ENCODE measurements around the gene PSG4.
"Not testable (repeated sequence)": the region's sequence is repeated elsewhere in the genome, so short reads cannot be mapped to it uniquely, and the experiment has no call there.

DNA sequence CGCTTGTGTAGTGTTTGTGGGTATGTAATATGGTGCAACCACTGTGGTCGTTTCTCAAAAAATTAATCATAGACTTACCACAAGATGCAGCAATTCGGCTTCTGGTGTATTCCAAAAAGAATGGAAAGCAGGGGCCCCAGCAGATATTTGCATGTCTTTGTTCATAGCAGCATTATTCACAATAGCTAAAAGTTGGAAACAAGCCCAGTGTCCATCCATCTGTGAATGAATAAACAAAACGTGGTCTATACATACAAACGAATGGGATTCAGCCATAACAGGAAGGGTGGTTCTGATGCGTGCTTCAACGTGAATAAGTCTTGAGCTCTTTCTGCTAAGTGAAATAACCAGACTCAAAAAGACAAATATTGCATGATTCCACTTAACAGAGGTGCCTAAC lies 55.6 kb downstream of the PSG4 start:
- TF ChIP-seq, protein P1, sequence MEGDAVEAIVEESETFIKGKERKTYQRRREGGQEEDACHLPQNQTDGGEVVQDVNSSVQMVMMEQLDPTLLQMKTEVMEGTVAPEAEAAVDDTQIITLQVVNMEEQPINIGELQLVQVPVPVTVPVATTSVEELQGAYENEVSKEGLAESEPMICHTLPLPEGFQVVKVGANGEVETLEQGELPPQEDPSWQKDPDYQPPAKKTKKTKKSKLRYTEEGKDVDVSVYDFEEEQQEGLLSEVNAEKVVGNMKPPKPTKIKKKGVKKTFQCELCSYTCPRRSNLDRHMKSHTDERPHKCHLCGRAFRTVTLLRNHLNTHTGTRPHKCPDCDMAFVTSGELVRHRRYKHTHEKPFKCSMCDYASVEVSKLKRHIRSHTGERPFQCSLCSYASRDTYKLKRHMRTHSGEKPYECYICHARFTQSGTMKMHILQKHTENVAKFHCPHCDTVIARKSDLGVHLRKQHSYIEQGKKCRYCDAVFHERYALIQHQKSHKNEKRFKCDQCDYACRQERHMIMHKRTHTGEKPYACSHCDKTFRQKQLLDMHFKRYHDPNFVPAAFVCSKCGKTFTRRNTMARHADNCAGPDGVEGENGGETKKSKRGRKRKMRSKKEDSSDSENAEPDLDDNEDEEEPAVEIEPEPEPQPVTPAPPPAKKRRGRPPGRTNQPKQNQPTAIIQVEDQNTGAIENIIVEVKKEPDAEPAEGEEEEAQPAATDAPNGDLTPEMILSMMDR (IDR thresholded peaks at IDR 0.05) = not testable (repeated sequence)
- TF ChIP-seq EZH2phosphoT487, EZH2 (IDR thresholded peaks at IDR 0.05): not testable (repeated sequence)

Data from neural progenitor cell (in vitro differentiated cells).